H1 (cell line): ENCODE measurements around the gene ADGRL3. TPM values are rescaled to one million over a fixed set of nuclear protein-coding genes. Genes with fewer than 3 reads are reported as not detected.

ENCODE experiments used
- CTCF ChIA-PET: fragments of 300-600 bp; sonication (Branson Sonifier 250); formaldehyde crosslinking; loops from one replicate; lab custom pipeline; 2021; ENCODE audit not compliant: partially characterized antibody; lab: Charles Lee
- POLR2A ChIA-PET: fragments of 300-600 bp; sonication (Branson Sonifier 250); formaldehyde crosslinking; loops from one replicate; lab custom pipeline; 2021; ENCODE audit warnings: inconsistent platforms; ENCODE audit not compliant: partially characterized antibody; lab: Charles Lee
- DNase-seq, 2 experiments: peaks; one replicate each; pipeline versions ENCODE4 v3.0.0 to v3.0.0-alpha.2; 2010 to 2022; ENCODE audit warnings: low spot score in 2 of 2, low read depth in 1 of 2, mixed read lengths in 1 of 2
- FAIRE-seq: peaks from 2 replicates; lab custom pipeline; 2011; peaks lifted over from hg19 to GRCh38; lab: Jason Lieb, UNC
- H2AFZ ChIP-seq: 2 replicates; pipeline ENCODE4 v1.8.1; 2012; ENCODE audit warnings: low read length, inconsistent platforms
- H2AK5ac ChIP-seq: 2 replicates; pipeline ENCODE4 v1.6.1; 2013; ENCODE audit warnings: low read depth, low read length
- H2BK120ac ChIP-seq: replicated peaks from 2 replicates; pipeline ENCODE3; 2013; ENCODE audit warnings: low read depth, low read length, inconsistent platforms
- H2BK12ac ChIP-seq: 2 replicates; pipeline ENCODE4 v1.6.1; 2013; ENCODE audit warnings: low read depth, low read length
- H2BK15ac ChIP-seq: 2 replicates; pipeline ENCODE4 v1.6.1; 2013; ENCODE audit warnings: low read length
- H2BK20ac ChIP-seq: 2 replicates; pipeline ENCODE4 v1.6.1; 2013; ENCODE audit warnings: low read length
- H2BK5ac ChIP-seq: 2 replicates; pipeline ENCODE4 v1.6.1; 2013; ENCODE audit warnings: low read depth, low read length
- H3K14ac ChIP-seq: 2 replicates; pipeline ENCODE4 v1.6.1; 2013; ENCODE audit warnings: inconsistent platforms; ENCODE audit not compliant: insufficient read length
- H3K18ac ChIP-seq: 2 replicates; pipeline ENCODE4 v1.6.1; 2013; ENCODE audit warnings: low read length; ENCODE audit errors: extremely low read depth
- H3K23ac ChIP-seq: 2 replicates; pipeline ENCODE4 v1.6.1; 2013; ENCODE audit warnings: inconsistent platforms; ENCODE audit not compliant: insufficient read length
- H3K23me2 ChIP-seq: 2 replicates; pipeline ENCODE4 v1.6.1; 2013; ENCODE audit warnings: low read depth, low read length
- H3K27ac ChIP-seq: 2 replicates; pipeline ENCODE4 v1.6.1; 2011; ENCODE audit warnings: low read depth, low read length, inconsistent platforms
- H3K27me3 ChIP-seq, 4 experiments: replicated peaks in 1 of 4; 1 replicate in 1 of 4; 2 replicates in 3 of 4; pipeline versions ENCODE4 v1.6.1 to v1.8.1; 2011 to 2013; ENCODE audit warnings: low read length in 3 of 4, mild to moderate bottlenecking in 3 of 4, inconsistent platforms in 2 of 4, mixed read lengths in 2 of 4, moderate library complexity in 1 of 4; ENCODE audit not compliant: control insufficient read depth in 3 of 4, insufficient read depth in 3 of 4; ENCODE audit errors: extremely low read depth in 1 of 4
- H3K36me3 ChIP-seq, 4 experiments: 2 replicates each; pipeline versions ENCODE4 v1.6.1 to v1.8.1; 2011 to 2013; ENCODE audit warnings: mild to moderate bottlenecking in 4 of 4, low read length in 3 of 4, moderate library complexity in 2 of 4, control low read depth in 1 of 4, inconsistent platforms in 1 of 4; ENCODE audit not compliant: insufficient read depth in 4 of 4, control insufficient read depth in 2 of 4
- H3K4ac ChIP-seq: replicated peaks from 2 replicates; pipeline ENCODE3; 2013; ENCODE audit warnings: low read length, low read depth, mixed read lengths, inconsistent platforms; ENCODE audit not compliant: insufficient read length
- H3K4me1 ChIP-seq, 4 experiments: replicated peaks in 1 of 4; 1 replicate in 1 of 4; 2 replicates in 3 of 4; pipeline versions ENCODE4 v1.6.1 to v1.8.1; 2011 to 2013; ENCODE audit warnings: low read length in 3 of 4, inconsistent platforms in 2 of 4, mixed read lengths in 1 of 4; ENCODE audit not compliant: insufficient read depth in 4 of 4, control insufficient read depth in 3 of 4
- H3K4me2 ChIP-seq, 2 experiments: 2 replicates each; pipeline versions ENCODE4 v1.6.1 to v1.8.1; 2011 to 2013; ENCODE audit warnings: low read depth in 2 of 2, low read length in 2 of 2, control low read depth in 1 of 2, inconsistent platforms in 1 of 2, mild to moderate bottlenecking in 1 of 2; ENCODE audit not compliant: insufficient read depth in 1 of 2
- H3K4me3 ChIP-seq, 4 experiments: fragments of 200-600, 300-600 bp in 1 of 4; sonication (generic), shearing (Covaris generic), sonication (Bioruptor Twin) in 1 of 4; 2 replicates each; pipeline versions ENCODE4 v1.5.1 to v1.8.1; 2011 to 2016; ENCODE audit warnings: low read length in 4 of 4, low read depth in 3 of 4, control low read depth in 2 of 4, inconsistent platforms in 2 of 4, mild to moderate bottlenecking in 2 of 4, mixed read lengths in 1 of 4, moderate library complexity in 1 of 4; ENCODE audit not compliant: insufficient read depth in 2 of 4; ENCODE audit errors: extremely low read depth in 1 of 4
- H3K56ac ChIP-seq: replicated peaks from 2 replicates; pipeline ENCODE3; 2013; ENCODE audit warnings: low read depth, mild to moderate bottlenecking, mixed read lengths, low read length, inconsistent platforms; ENCODE audit not compliant: insufficient read length
- H3K79me1 ChIP-seq: 2 replicates; pipeline ENCODE4 v1.6.1; 2013; ENCODE audit warnings: low read depth, low read length, control low read depth
- H3K79me2 ChIP-seq, 2 experiments: 2 replicates each; pipeline versions ENCODE4 v1.6.1 to v1.8.1; 2012 to 2013; ENCODE audit warnings: low read length in 2 of 2, mild to moderate bottlenecking in 2 of 2, inconsistent platforms in 1 of 2; ENCODE audit not compliant: insufficient read depth in 2 of 2, control insufficient read depth in 1 of 2
- H3K9ac ChIP-seq, 4 experiments: replicated peaks in 1 of 4; 1 replicate in 1 of 4; 2 replicates in 3 of 4; pipeline versions ENCODE4 v1.6.1 to v1.8.1; 2011 to 2013; ENCODE audit warnings: low read depth in 3 of 4, low read length in 3 of 4, control low read depth in 2 of 4, mild to moderate bottlenecking in 2 of 4, moderate library complexity in 2 of 4, inconsistent platforms in 1 of 4; ENCODE audit errors: extremely low read depth in 1 of 4
- H3K9me3 ChIP-seq, 2 experiments: 2 replicates each; pipeline versions ENCODE4 v1.6.1 to v1.8.1; 2012 to 2013; ENCODE audit warnings: mild to moderate bottlenecking in 2 of 2, moderate library complexity in 2 of 2, control low read depth in 1 of 2, inconsistent platforms in 1 of 2, low read depth in 1 of 2, low read length in 1 of 2, mixed read lengths in 1 of 2; ENCODE audit not compliant: insufficient read depth in 2 of 2
- H4K20me1 ChIP-seq, 2 experiments: replicated peaks in 1 of 2; 2 replicates each; pipeline versions ENCODE3 to v1.8.1; 2011 to 2013; ENCODE audit warnings: inconsistent platforms in 2 of 2, low read length in 2 of 2, mild to moderate bottlenecking in 1 of 2; ENCODE audit not compliant: insufficient read depth in 2 of 2, control insufficient read depth in 1 of 2
- H4K5ac ChIP-seq: 2 replicates; pipeline ENCODE4 v1.6.1; 2013; ENCODE audit warnings: low read length, low read depth, mixed read lengths, inconsistent platforms; ENCODE audit not compliant: insufficient read length
- H4K8ac ChIP-seq: 2 replicates; pipeline ENCODE4 v1.8.0; 2013; ENCODE audit warnings: mild to moderate bottlenecking, moderate library complexity, low read length, inconsistent platforms; ENCODE audit not compliant: insufficient read depth; ENCODE audit errors: extremely low read depth
- H4K91ac ChIP-seq: replicated peaks from 2 replicates; pipeline ENCODE3; 2013; ENCODE audit warnings: low read length, mixed read lengths, inconsistent platforms; ENCODE audit not compliant: insufficient read length
- ASH2L ChIP-seq: fragments of 200-600, 300-600 bp; sonication (generic); IDR thresholded peaks from one replicate; pipeline ENCODE4 v1.7.1; 2017; ENCODE audit warnings: low read length
- EP300 ChIP-seq, 2 experiments: IDR thresholded peaks; 1 replicate in 1 of 2; 2 replicates in 1 of 2; pipeline ENCODE4 v1.6.1; 2011 to 2012; ENCODE audit warnings: low read depth in 2 of 2, low read length in 2 of 2, mild to moderate bottlenecking in 2 of 2, borderline replicate concordance in 1 of 2, inconsistent platforms in 1 of 2, moderate library complexity in 1 of 2
- KDM4A ChIP-seq: IDR thresholded peaks from one replicate; pipeline ENCODE4 v1.7.1; 2012; ENCODE audit warnings: low read depth, mild to moderate bottlenecking, moderate library complexity, low read length, inconsistent platforms; ENCODE audit not compliant: severe bottlenecking
- POU5F1 ChIP-seq: IDR thresholded peaks from 2 replicates; pipeline ENCODE4 v1.6.1; 2011; ENCODE audit warnings: low read depth, mild to moderate bottlenecking, low read length, moderate library complexity
- SRF ChIP-seq: IDR thresholded peaks from 2 replicates; pipeline ENCODE4 v1.6.1; 2011; ENCODE audit warnings: mild to moderate bottlenecking, low read depth, low read length, moderate library complexity
- TAF7 ChIP-seq: optimal IDR thresholded peaks from 2 replicates; pipeline ENCODE3; 2011; ENCODE audit warnings: low read depth, mild to moderate bottlenecking, inconsistent platforms, low read length, moderate library complexity, borderline replicate concordance
- USF2 ChIP-seq: IDR thresholded peaks from 2 replicates; pipeline ENCODE4 v1.6.1; 2011; ENCODE audit warnings: low read length, improper control_type of control experiment
- WGBS, 2 experiments: shearing (Covaris generic) in 1 of 2; methylation state at CpG; one replicate each; pipeline versions ENCODE4 v1.1.6 to v1.1.7; 2013 to 2015; ENCODE audit warnings: low lambda C conversion rate in 2 of 2, mixed read lengths in 2 of 2, inconsistent platforms in 1 of 2, low coverage in 1 of 2, missing lambda C conversion rate in 1 of 2; ENCODE audit not compliant: insufficient replicate concordance in 2 of 2, insufficient coverage in 1 of 2, insufficient read length in 1 of 2; ENCODE audit errors: extremely low coverage in 1 of 2, missing lambda C conversion rate in 1 of 2; 5-methylcytosine and 5-hydroxymethylcytosine counted together
- long read RNA-seq, 2 experiments: library from RNA in 1 of 2; library from capped mRNA in 1 of 2; stranded (forward); transcript quantifications; one replicate each; pipeline ENCODE4 v2.0.0, GENCODE V29; 2021; ENCODE audit warnings: inconsistent platforms in 1 of 2
- polyA minus RNA-seq, 3 experiments: library from RNA; depleted of rRNA, polyadenylated mRNA; stranded (reverse); fragments of >200 nt; gene quantifications; 1 replicate in 2 of 3; 2 replicates in 1 of 3; pipeline ENCODE4 v1.2.3, GENCODE V29; 2011
- polyA plus RNA-seq, 7 experiments: library from polyadenylated mRNA; depleted of rRNA in 3 of 7; stranded (reverse) in 5 of 7; unstranded in 2 of 7; fragments of >200 nt in 5 of 7; fragments of 200-250 nt in 2 of 7; gene quantifications; 1 replicate in 5 of 7; 2 replicates in 1 of 7; 4 replicates in 1 of 7; pipeline versions ENCODE4 v1.2.1 to v1.2.3, GENCODE V29; 2011 to 2013; ENCODE audit warnings: missing spikeins in 2 of 7, mixed read lengths in 2 of 7
- total RNA-seq: library from RNA; stranded (reverse); fragmentation: NEBNext Ultra II Directional; extraction: Animal tissue kit (Norgen Biotek cat#: 25700); gene quantifications from 2 replicates; pipeline ENCODE4 v1.2.1, GENCODE V29; 2021

ADGRL3 gene
- total RNA-seq (13.0 and 14.0 TPM in 2 replicates), polyA plus RNA-seq (2011; rRNA removed) (3.9 and 6.6 TPM in 2 replicates), polyA minus RNA-seq (2011; rRNA and poly(A)+ RNA removed) (28.4 and 41.8 TPM in 2 replicates)
- 6.3 TPM for polyA plus RNA-seq (2011; cell fraction: cytosol; rRNA removed)
- polyA plus RNA-seq (2011; cell fraction: nucleus; rRNA removed): 6.1 TPM
- 4.9 to 7.9 TPM (median 6.1 TPM) in 4 replicates for polyA plus RNA-seq (2012, experiment 1 of 2)
- polyA plus RNA-seq (2012, experiment 2 of 2): 0.37 TPM
- 10.1 TPM for polyA plus RNA-seq (2013, experiment 1 of 2)
- polyA plus RNA-seq (2013, experiment 2 of 2): 9.8 TPM
- polyA minus RNA-seq (2011; cell fraction: cytosol; rRNA and poly(A)+ RNA removed): 9.8 TPM
- polyA minus RNA-seq (2011; cell fraction: nucleus; rRNA and poly(A)+ RNA removed): 64.7 TPM
- long read RNA-seq, experiment 1, partial matches to known transcripts: 2 of 12 reads
- long read RNA-seq, experiment 1, other reads (novel, unspliced or antisense): 9 of 12 reads
- long read RNA-seq, experiment 2, partial matches to known transcripts: 0 of 3 reads
- long read RNA-seq, experiment 2, other reads (novel, unspliced or antisense): 3 of 3 reads

- WGBS, 2 experiments: 1% methylated on average over 53 of the region's 92 CpGs; no CpG with 5 or more reads in 1 of the 2 experiments
- peak; percentile 64 to 88 for DNase-seq
- POLR2A ChIA-PET: interaction anchor here (0.5 to 1.7 kb wide), 7 partner anchors 9 to 950 kb away, joined by 3 to 7 read pairs (median 4); no protein-coding TSS in a partner anchor
- H2AK5ac ChIP-seq: no peak within 1 kb of the TSS
- H3K79me2 ChIP-seq: peaks cover 0 to 39% of the 10 kb centered on the region in 2 experiments; a peak in 2 of 4 replicates
- peaks cover 3 to 14% of the 10 kb centered on the region in 2 experiments for H4K20me1 ChIP-seq
- H3K14ac ChIP-seq: no peak within 1 kb of the TSS
- no peaks in the 10 kb centered on the region for H3K9me3 ChIP-seq
- H4K5ac ChIP-seq: no peak within 1 kb of the TSS
- H3K79me1 ChIP-seq: no peaks in the 10 kb centered on the region
- no peak for FAIRE-seq
- peak within 1 kb of the TSS; percentile 90; the same call in 1 of the 2 replicates for H3K18ac ChIP-seq
- peaks cover 0 to 25% (median 20%) of the 10 kb centered on the region in 4 experiments; a peak in 5 of 7 replicates for H3K27me3 ChIP-seq
- peak within 1 kb of the TSS; percentile 21 to 71 (median 40); a peak in 6 of 7 replicates for H3K9ac ChIP-seq
- CTCF ChIA-PET: interaction anchor here (1.1 kb wide), 2 partner anchors 10 to 390 kb away, joined by 4 read pairs; no protein-coding TSS in a partner anchor
- no peaks in the 10 kb centered on the region for H3K36me3 ChIP-seq
- peak within 1 kb of the TSS; percentile 24 for H2BK120ac ChIP-seq
- H3K4me3 ChIP-seq: peak within 1 kb of the TSS; percentile 52 to 94 (median 83)
- peak within 1 kb of the TSS; percentile 23; the same call in 1 of the 2 replicates for H2BK12ac ChIP-seq
- H4K8ac ChIP-seq: peak within 1 kb of the TSS; percentile 76
- peak within 1 kb of the TSS; percentile 71 for H4K91ac ChIP-seq
- H3K4ac ChIP-seq: no peak within 1 kb of the TSS
- H2AFZ ChIP-seq: no peak within 1 kb of the TSS
- no peak within 1 kb of the TSS for H3K23ac ChIP-seq
- H2BK5ac ChIP-seq: no peak within 1 kb of the TSS
- H2BK20ac ChIP-seq: no peak within 1 kb of the TSS
- peaks cover 0 to 13% (median 8%) of the 10 kb centered on the region in 4 experiments; a peak in 4 of 7 replicates for H3K4me1 ChIP-seq
- 0 out of 2 replicates have a peak within 1 kb of the TSS, but pooled peaks have one; percentile 49 for H2BK15ac ChIP-seq
- H3K56ac ChIP-seq: peak within 1 kb of the TSS; percentile 35
- H3K27ac ChIP-seq: no peak within 1 kb of the TSS
- peak within 1 kb of the TSS; percentile 76 to 97 for H3K4me2 ChIP-seq
- peaks cover 22% of the 10 kb centered on the region for H3K23me2 ChIP-seq
- TF ChIP-seq KDM4A (peak; percentile 83), ASH2L (peak; percentile 99), SRF (no peak), EP300 (IDR thresholded peaks at IDR 0.05; ENCODE audit: borderline replicate concordance in 1 of 2, low read depth in 2 of 2, low read length in 2 of 2) (peak in 1 of 2 experiments; percentile 3; a peak in 1 of 3 replicates), TAF7 (peak; percentile 83), USF2 (no peak), POU5F1 (0 out of 2 replicates have a peak, but pooled peaks have one; percentile 23)
Measured at GRCh38 chr4:61200187-61200915, at the start of gene ADGRL3. TSS of gene ADGRL3 (plus strand) at chr4:61200326.
